ENCODE results near the gene AADACL3. TPM values are rescaled to one million over a fixed set of nuclear protein-coding genes. Genes with fewer than 3 reads are reported as not detected.

AADACL3 gene
- total RNA-seq, 1 experiment from 2014 or later = not detected

- Mint-ChIP-seq H3K36me3 (ENCODE audit: insufficient read depth, unreplicated experiment) (no peaks in the 10 kb centered on the region), H3K9me3 (ENCODE audit: low read depth, unreplicated experiment) (no peaks in the 10 kb centered on the region), H3K4me3 (ENCODE audit: low read depth, unreplicated experiment) (no peak overlapping the region), H3K27me3 (ENCODE audit: unreplicated experiment) (peaks cover 95% of the 10 kb centered on the region), H3K27ac (ENCODE audit: unreplicated experiment) (no peak overlapping the region), H3K4me1 (ENCODE audit: low read depth, unreplicated experiment) (no peaks in the 10 kb centered on the region)
- no TSS peak for BruUV-seq (replicated peaks)
- intact Hi-C loops (cut with micrococcal nuclease; ENCODE audit: unreplicated experiment) = no loop called here
- CTCF ChIA-PET = no interaction called here
- TF ChIP-seq CTCF (IDR thresholded peaks at IDR 0.05; ENCODE audit: unreplicated experiment) = no peak
- DNase-seq = no peak
Measured at GRCh38 chr1:12769976-12770505, 54.1 kb downstream of the AADACL3 start.

- Mint-ChIP-seq H3K27ac (ENCODE audit: unreplicated experiment) (no peak overlapping the region), H3K4me3 (ENCODE audit: low read depth, unreplicated experiment) (no peak overlapping the region), H3K27me3 (ENCODE audit: unreplicated experiment) (peaks cover 96% of the 10 kb centered on the region), H3K36me3 (ENCODE audit: insufficient read depth, unreplicated experiment) (no peaks in the 10 kb centered on the region), H3K9me3 (ENCODE audit: low read depth, unreplicated experiment) (no peaks in the 10 kb centered on the region), H3K4me1 (ENCODE audit: low read depth, unreplicated experiment) (no peaks in the 10 kb centered on the region)
- no peak for TF ChIP-seq CTCF (IDR thresholded peaks at IDR 0.05; ENCODE audit: unreplicated experiment)
- DNase-seq = no peak
- intact Hi-C loops (cut with micrococcal nuclease; ENCODE audit: unreplicated experiment) = no loop called here
- BruUV-seq (replicated peaks) = no TSS peak
- CTCF ChIA-PET = no interaction called here
Measured at GRCh38 chr1:12770620-12771019, 54.7 kb downstream of the AADACL3 start.

- DNase-seq = no peak
- peaks cover 99% of the 10 kb centered on the region for H3K27me3 Mint-ChIP-seq (ENCODE audit: unreplicated experiment)
- H3K9me3 Mint-ChIP-seq (ENCODE audit: low read depth, unreplicated experiment) = no peaks in the 10 kb centered on the region
- no peaks in the 10 kb centered on the region for H3K36me3 Mint-ChIP-seq (ENCODE audit: insufficient read depth, unreplicated experiment)
- intact Hi-C loops (cut with micrococcal nuclease; ENCODE audit: unreplicated experiment) = no loop called here
- no peak overlapping the region for H3K27ac Mint-ChIP-seq (ENCODE audit: unreplicated experiment)
- CTCF ChIA-PET = no interaction called here
- H3K4me1 Mint-ChIP-seq (ENCODE audit: low read depth, unreplicated experiment) = no peaks in the 10 kb centered on the region
- H3K4me3 Mint-ChIP-seq (ENCODE audit: low read depth, unreplicated experiment) = no peak overlapping the region
- TF ChIP-seq CTCF (IDR thresholded peaks at IDR 0.05; ENCODE audit: unreplicated experiment) = no peak
- no TSS peak for BruUV-seq (replicated peaks)
Measured at GRCh38 chr1:12771186-12771585, 55.3 kb downstream of the AADACL3 start.

GRCh38 chr1:12772520-12772919 is 56.6 kb downstream of the AADACL3 start:
- CTCF ChIA-PET = no interaction called here
- H3K9me3 Mint-ChIP-seq (ENCODE audit: low read depth, unreplicated experiment) = no peaks in the 10 kb centered on the region
- H3K4me1 Mint-ChIP-seq (ENCODE audit: low read depth, unreplicated experiment) = no peaks in the 10 kb centered on the region
- H3K4me3 Mint-ChIP-seq (ENCODE audit: low read depth, unreplicated experiment) = no peak overlapping the region
- no peak overlapping the region for H3K27ac Mint-ChIP-seq (ENCODE audit: unreplicated experiment)
- intact Hi-C loops (cut with micrococcal nuclease; ENCODE audit: unreplicated experiment) = no loop called here
- no peak for TF ChIP-seq CTCF (IDR thresholded peaks at IDR 0.05; ENCODE audit: unreplicated experiment)
- BruUV-seq (replicated peaks) = no TSS peak
- no peak for DNase-seq
- H3K27me3 Mint-ChIP-seq (ENCODE audit: unreplicated experiment) = peaks cover 100% of the 10 kb centered on the region
- H3K36me3 Mint-ChIP-seq (ENCODE audit: insufficient read depth, unreplicated experiment) = no peaks in the 10 kb centered on the region
